Ascending aorta (tissue), 2 donors: ENCODE measurements around the gene IFNA21. TPM values are rescaled to one million over a fixed set of nuclear protein-coding genes. Genes with fewer than 3 reads are reported as not detected.
"Not testable (repeated sequence)": the region's sequence is repeated elsewhere in the genome, so short reads cannot be mapped to it uniquely, and the experiment has no call there.

Source experiments
- DNase-seq, 2 donors: peaks; one replicate each; pipeline ENCODE4 v3.0.0-alpha.2; 2019; ENCODE audit warnings: low spot score in 2 of 2
- H3K27ac ChIP-seq, 2 donors: fragments of 200-600 bp; sonication (generic); one replicate each; pipeline ENCODE4 v1.5.1; 2016 to 2017; ENCODE audit warnings: mild to moderate bottlenecking in 1 of 2
- H3K27me3 ChIP-seq: fragments of 200-600 bp; sonication (generic); one replicate; pipeline ENCODE4 v1.5.1; 2017
- H3K36me3 ChIP-seq, 2 donors: fragments of 200-600 bp; sonication (generic); one replicate each; pipeline ENCODE4 v1.5.1; 2016
- H3K4me1 ChIP-seq, 2 donors: fragments of 200-600 bp; sonication (generic); one replicate each; pipeline ENCODE4 v1.5.1; 2016 to 2017; ENCODE audit warnings: mild to moderate bottlenecking in 1 of 2
- H3K4me3 ChIP-seq, 2 donors: fragments of 200-600 bp; sonication (generic); one replicate each; pipeline ENCODE4 v1.5.1; 2016 to 2017; ENCODE audit warnings: mild to moderate bottlenecking in 1 of 2
- H3K9me3 ChIP-seq, 2 donors: fragments of 200-600 bp; sonication (generic); one replicate each; pipeline ENCODE4 v1.5.1; 2016
- intact Hi-C: fragments of 100-400 bp; cut with DNase I; formaldehyde crosslinking; loops from one replicate; pipeline ENCODE4 v1.15.1; 2023
- total RNA-seq: library from RNA; depleted of rRNA; stranded (reverse); fragments of >200 nt; gene quantifications from one replicate; pipeline ENCODE4 v1.1.0, GENCODE V29; 2016
- TF ChIP-seq, protein P1 (sequence below), 3 experiments: fragments of 200-600 bp in 2 of 3; fragments of 450-650 bp in 1 of 3; sonication (generic) in 2 of 3; IDR thresholded peaks; one replicate each; pipeline ENCODE4 v1.5.1; 2016 to 2019; ENCODE audit warnings: antibody characterized with exemption in 3 of 3, mild to moderate bottlenecking in 1 of 3, moderate library complexity in 1 of 3

The IFNA21 gene
- total RNA-seq, 1 donor from 2014 or later, result not detected

DNA sequence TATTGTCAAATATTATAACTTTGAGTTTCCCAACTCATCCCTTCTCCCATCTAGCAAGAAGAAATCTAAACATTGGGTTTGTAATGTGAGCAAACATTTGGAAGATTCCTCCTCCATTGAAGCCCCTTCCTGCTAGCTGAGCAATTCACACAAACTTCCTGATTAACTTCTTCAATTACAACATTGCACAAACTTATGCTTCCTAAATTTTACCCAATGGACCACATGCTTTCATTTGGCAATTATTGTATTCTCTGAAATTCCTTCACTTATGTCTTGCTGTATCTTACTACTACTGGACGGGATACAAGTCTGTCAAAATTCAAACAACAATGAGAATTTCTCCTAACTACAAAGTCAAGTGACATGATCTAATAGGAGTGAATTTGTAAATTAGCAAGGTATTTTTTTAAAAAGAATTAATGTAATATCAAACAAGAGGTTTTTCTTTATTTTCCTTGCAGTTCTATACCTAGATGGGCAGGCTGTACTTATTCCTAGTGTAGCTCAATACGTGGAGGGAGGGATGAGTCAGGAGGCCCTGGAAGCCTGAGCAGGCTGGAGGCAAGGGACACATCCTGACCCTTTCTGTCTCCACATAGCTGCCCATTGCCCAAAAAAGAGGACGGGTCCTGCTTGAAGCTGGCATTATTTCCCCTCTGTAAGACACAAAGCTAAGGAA lies 13.0 kb downstream of the IFNA21 start:
- intact Hi-C loops, result no loop called here
- no peaks in the 10 kb centered on the region for H3K9me3 ChIP-seq
- no peak overlapping the region for H3K4me3 ChIP-seq
- no peak overlapping the region for H3K27ac ChIP-seq
- H3K27me3 ChIP-seq, result no peaks in the 10 kb centered on the region
- DNase-seq, result no peak
- no peaks in the 10 kb centered on the region for H3K4me1 ChIP-seq
- TF ChIP-seq, protein P1, sequence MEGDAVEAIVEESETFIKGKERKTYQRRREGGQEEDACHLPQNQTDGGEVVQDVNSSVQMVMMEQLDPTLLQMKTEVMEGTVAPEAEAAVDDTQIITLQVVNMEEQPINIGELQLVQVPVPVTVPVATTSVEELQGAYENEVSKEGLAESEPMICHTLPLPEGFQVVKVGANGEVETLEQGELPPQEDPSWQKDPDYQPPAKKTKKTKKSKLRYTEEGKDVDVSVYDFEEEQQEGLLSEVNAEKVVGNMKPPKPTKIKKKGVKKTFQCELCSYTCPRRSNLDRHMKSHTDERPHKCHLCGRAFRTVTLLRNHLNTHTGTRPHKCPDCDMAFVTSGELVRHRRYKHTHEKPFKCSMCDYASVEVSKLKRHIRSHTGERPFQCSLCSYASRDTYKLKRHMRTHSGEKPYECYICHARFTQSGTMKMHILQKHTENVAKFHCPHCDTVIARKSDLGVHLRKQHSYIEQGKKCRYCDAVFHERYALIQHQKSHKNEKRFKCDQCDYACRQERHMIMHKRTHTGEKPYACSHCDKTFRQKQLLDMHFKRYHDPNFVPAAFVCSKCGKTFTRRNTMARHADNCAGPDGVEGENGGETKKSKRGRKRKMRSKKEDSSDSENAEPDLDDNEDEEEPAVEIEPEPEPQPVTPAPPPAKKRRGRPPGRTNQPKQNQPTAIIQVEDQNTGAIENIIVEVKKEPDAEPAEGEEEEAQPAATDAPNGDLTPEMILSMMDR (IDR thresholded peaks at IDR 0.05), result no peak
- no peaks in the 10 kb centered on the region for H3K36me3 ChIP-seq

DNA sequence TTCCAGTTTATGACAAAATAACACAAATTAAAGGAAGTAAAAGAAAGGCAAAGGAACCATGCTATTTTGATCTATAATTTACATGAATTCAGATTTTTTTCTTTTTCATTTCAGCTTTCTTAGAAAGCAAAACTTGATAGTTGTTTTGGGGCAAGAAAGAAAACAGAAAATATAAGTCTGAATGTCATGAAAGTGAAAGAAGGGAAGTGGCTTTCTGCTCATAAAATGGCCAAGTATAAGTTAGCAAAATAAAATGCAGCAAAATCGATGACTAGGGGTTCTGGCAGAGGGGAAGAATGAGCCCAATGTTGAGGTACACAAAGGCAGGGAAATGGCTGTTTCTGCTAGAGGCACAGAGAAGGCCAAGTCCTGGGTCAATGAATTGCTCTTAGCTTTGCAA lies 21.9 kb downstream of the IFNA21 start:
- no peak overlapping the region for H3K4me3 ChIP-seq
- intact Hi-C loops, result no loop called here
- TF ChIP-seq, protein P1 (IDR thresholded peaks at IDR 0.05), result no peak

DNA sequence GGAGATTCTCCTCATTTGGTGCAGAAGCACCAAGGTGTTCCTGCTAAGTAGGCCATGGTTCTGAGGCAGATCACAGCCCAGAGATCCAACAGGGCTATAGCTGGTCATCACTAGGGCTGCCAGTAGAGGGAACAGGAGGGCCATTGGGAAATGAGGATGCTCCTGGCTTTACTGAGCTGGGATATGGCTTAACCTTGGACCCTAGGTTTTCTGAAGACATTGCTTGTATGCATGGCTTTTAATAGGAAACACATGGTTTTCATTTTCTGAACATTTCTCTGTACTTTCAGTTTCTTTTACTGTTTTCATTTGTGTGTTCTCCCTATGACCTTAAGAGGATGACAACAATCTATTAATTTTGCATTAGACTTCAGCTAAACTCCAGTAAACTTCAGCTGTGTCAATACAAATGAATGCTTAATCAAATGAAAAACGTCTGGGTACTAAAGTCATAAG lies 25.0 kb downstream of the IFNA21 start, which contains the start of gene IFNW1:
Gene IFNW1 (minus strand): TSS at position 406 of the 456 bp plus-strand sequence. CDS start 262 bp downstream, at position 144.
- intact Hi-C loops, result no loop called here
- Histone ChIP-seq H3K27me3 (no peaks in the 10 kb centered on the region), H3K27ac (no peak within 1 kb of the TSS), H3K9me3 (no peaks in the 10 kb centered on the region), H3K4me3 (no peak within 1 kb of the TSS), H3K36me3 (no peaks in the 10 kb centered on the region), H3K4me1 (no peaks in the 10 kb centered on the region)
- TF ChIP-seq, protein P1 (IDR thresholded peaks at IDR 0.05), result no peak
- DNase-seq, result no peak

More for the DNA sequence above, 21.9 kb downstream of the IFNA21 start:
- Histone ChIP-seq H3K4me1 (no peaks in the 10 kb centered on the region), H3K27ac (no peak overlapping the region), H3K36me3 (no peaks in the 10 kb centered on the region), H3K9me3 (no peaks in the 10 kb centered on the region), H3K27me3 (no peaks in the 10 kb centered on the region)
- no peak for DNase-seq

DNA sequence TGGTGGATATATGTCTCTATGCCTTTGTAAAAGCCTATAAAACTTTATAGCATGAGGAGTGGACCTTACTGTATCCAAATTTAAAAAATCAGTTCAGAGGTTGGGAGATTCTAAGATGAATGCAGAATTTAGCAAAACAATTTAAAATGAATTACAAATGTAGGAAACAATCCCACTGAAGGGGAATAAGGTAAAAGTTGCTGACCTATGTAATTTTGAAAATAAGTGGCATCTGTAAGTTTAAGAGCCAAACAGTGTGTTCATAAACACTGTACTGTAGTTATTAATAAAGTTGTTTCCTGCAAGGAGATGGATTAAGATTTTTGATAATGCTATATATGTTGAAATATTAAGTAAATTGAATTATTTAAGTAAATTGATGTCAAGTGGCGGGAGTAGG lies 29.4 kb downstream of the IFNA21 start:
- no peaks in the 10 kb centered on the region for H3K36me3 ChIP-seq
- H3K4me1 ChIP-seq, result no peaks in the 10 kb centered on the region
- TF ChIP-seq, protein P1 (IDR thresholded peaks at IDR 0.05), result no peak
- no peaks in the 10 kb centered on the region for H3K27me3 ChIP-seq
- H3K4me3 ChIP-seq, result no peak overlapping the region
- intact Hi-C loops, result no loop called here
- H3K9me3 ChIP-seq, result no peaks in the 10 kb centered on the region
- no peak overlapping the region for H3K27ac ChIP-seq
- DNase-seq, result no peak

DNA sequence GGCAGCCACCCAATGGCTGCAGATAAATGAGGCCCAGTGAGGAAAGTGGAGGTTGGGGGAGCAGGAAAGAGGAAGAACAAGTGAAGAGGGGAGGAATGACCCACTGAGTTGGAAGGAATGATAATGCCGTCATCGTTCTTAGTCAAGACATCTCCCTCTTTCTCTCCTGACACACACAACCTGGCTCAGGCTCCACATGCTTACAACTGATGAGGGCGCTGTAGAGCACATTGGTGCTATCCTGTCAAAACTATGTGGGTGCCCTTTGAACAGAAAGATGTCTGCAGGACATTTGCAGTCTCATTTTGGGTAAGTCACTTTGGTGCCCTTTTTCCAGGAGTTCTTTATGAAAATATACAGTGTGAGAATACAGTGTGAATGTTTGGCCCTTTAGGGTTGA lies 30.7 kb downstream of the IFNA21 start:
- intact Hi-C loops, result no loop called here
- TF ChIP-seq, protein P1 (IDR thresholded peaks at IDR 0.05), result no peak
- H3K36me3 ChIP-seq, result no peaks in the 10 kb centered on the region

DNA sequence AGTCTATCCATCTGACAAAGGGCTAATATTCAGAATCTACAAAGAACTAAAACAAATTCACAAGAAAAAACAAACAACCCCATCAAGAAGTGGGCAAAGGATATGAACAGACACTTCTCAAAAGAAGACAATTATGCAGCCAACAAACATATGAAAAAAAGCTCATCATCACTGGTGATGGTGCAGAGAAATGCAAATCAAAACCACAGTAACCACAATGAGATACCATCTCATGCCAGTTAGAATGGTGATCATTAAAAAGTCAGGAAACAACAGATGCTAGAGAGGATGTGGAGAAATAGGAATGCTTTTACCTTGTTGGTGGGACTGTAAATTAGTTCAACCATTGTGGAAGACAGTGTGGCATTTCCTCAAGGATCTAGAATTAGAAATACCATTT lies 38.3 kb downstream of the IFNA21 start:
- intact Hi-C loops, H3K36me3 ChIP-seq, DNase-seq, H3K4me1 ChIP-seq, H3K4me3 ChIP-seq, H3K27me3 ChIP-seq, H3K27ac ChIP-seq, H3K9me3 ChIP-seq: not testable (repeated sequence)

More for the DNA sequence above, 30.7 kb downstream of the IFNA21 start:
- H3K27me3 ChIP-seq, result no peaks in the 10 kb centered on the region
- no peaks in the 10 kb centered on the region for H3K9me3 ChIP-seq
- H3K4me1 ChIP-seq, result no peaks in the 10 kb centered on the region
- no peak overlapping the region for H3K27ac ChIP-seq
- no peak overlapping the region for H3K4me3 ChIP-seq
- DNase-seq, result no peak
